T-helper 1 cell (primary cell): ENCODE data around the gene ZNF575.

Experiments
- DNase-seq, 5 donors: peaks; one replicate each; pipeline ENCODE4 v3.0.0-alpha.2; 2012 to 2020
- total RNA-seq, 4 donors: gene quantifications; one replicate each; lab custom pipeline; 2026; lab: John Stamatoyannopoulos, UW

ZNF575 gene
- total RNA-seq: 0.54 to 1.5 (median 1.0) reads per million in 4 donors

DNA sequence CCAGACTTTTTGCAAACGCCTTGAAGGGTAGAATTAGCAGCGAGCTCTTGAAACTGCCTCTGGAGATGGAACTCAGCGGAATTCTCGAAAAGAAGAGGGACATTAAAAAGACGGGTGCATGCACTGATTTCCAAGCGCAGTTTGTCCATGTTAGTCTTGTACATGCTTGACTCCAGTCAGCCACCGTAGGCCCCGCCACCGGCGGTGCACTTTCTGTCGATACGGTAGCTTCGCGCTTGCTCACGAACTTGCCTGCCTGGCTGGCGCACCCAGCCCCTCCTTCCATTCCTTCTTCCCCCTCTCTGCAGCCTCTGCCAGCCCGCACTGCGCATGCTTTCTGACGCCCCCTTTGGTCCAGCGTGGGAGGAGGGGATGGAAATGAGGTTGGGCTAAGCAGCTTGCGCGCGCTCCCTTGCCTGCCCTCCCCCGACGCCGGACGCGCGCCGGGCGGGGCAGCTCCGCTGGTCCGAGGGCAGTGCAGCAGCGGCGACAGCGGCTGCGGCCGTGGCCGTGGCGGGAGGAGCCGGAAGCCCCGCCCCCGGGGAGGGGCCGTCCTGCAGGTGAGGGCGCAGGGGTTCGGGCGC lies at the start of gene ZNF575:
TSS of gene ZNF575 (plus strand) at position 227 of the 584 bp plus-strand sequence. CDS start 1,235 bp downstream, outside the sequence.
- DNase-seq: peak; percentile 57 to 92 (median 75)

DNA sequence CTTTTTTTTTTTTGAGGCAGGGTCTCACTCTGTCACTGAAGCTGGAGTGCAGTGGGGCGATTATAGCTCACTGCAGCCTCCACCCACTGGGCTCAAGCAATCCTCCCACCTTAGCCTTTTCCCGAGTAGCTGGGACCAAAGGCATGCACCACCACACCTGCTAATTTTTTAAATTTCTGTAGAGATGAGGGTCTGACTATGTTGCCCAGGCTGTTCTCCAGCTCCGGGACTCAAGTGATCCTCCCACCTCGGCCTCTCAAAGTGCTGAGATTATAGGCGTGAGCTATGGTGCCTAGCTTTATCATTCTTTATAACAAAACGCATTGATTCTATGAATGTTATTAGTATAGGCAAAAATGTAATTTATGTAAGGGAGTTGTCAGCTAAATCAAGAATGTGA lies 49.7 kb upstream of the ZNF575 start:
- DNase-seq: no peak

GRCh38 chr19:43485951-43486350 lies 47.0 kb upstream of the ZNF575 start:
- DNase-seq: no peak

GRCh38 chr19:43486412-43486811 lies 46.6 kb upstream of the ZNF575 start:
- no peak for DNase-seq

DNA sequence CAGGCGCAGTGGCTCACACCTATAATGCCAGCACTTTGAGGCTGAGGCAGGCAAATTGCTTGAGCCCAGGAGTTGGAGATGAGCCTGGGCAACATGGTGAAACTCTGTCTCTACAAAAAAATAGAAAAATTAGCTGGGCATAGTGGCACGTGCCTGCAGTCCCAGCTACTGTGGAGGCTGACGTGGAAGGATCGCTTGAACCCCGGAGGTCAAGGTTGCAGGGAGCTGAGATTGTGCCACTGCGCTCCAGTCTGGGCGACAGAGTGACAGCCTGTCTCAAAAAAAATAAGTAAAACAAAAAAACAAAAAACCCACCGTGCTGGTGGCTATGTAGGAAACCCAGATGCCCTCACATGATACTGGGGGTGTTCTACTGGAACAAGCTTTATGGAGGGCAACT lies 44.8 kb upstream of the ZNF575 start:
- DNase-seq: no peak

DNA sequence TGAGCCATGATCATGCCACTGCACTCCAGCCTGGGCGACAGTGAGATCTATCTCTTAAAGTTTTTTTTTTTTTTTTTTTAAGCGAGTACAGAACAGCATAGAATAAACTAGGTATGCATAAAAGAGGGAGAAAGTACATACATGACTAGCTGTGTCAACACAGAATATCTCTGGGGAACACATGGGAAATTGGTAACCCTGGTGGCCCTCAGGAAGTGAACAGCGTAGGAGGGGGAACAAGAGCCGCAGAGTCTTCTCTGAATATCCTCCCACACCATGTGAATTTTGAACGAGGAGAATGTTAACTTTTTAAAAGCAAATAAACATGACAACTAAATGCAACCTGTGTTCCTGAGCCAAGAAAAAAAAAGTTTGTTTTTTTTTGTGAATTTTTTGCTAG lies 43.7 kb upstream of the ZNF575 start:
- DNase-seq: no peak

DNA sequence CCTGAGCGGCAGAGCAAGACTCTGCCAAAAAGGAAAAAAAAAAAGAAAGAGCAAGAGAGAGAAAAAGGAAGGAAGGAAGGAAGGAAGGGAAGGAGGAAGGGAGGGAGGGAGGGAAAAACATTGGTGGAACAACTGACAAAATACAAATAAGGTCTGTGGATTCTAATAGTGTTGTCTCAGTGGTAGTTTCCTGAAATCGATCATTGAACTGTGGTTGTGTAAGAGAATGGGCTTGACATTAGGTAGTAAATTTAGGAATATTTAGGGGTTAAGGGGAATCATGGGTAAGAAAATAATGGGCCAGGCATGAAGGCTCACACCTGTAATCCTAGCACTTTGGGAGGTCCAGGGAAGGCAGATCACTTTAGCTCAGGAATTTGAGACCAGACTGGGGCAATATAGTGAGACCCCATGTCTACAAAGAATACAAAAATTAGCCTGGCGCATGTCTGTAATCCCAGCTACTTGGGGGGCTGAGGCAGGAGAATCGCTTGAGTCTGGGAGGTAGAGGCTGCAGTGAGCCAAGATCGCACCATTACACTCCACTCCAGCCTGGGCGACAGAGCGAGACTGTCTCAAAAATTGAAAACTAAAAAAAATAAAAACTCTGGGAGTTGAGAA lies 42.9 kb upstream of the ZNF575 start:
- DNase-seq: no peak

- no peak for DNase-seq
Measured at GRCh38 chr19:43490759-43491158, 42.2 kb upstream of the ZNF575 start.

- DNase-seq: no peak
Measured at GRCh38 chr19:43495082-43495481, 37.9 kb upstream of the ZNF575 start.

- DNase-seq: no peak
Measured at GRCh38 chr19:43496960-43497359, 36.0 kb upstream of the ZNF575 start.

DNA sequence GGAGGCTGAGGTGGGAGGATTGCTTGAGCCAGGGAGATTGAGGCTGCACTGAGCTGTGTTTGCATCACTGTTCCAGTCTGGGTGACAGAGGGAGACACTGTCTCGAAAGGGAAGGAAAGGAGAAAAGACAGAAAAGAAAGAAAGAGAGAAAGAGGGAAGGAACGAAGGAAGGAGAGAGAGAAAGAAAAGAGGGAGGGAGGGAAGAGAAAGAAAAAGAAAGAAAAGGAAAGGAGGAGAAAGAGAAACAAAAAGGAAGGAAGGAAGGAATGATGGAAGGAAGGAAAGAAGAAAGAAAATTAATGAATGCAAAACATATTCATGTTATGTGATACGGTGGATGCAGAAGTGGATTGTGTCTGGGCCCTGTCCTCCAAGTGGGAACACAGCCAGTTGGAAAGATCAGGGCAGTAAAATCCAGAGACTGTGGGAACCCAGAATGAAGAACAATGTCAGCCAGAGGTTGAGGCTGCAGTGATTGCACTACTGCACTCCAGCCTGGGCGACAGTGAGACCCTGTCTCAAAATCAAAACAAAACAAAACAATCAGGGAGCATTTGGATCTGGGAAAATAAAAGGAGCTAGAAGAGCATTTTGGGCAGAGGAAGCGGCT lies 34.6 kb upstream of the ZNF575 start:
- DNase-seq: no peak

DNA sequence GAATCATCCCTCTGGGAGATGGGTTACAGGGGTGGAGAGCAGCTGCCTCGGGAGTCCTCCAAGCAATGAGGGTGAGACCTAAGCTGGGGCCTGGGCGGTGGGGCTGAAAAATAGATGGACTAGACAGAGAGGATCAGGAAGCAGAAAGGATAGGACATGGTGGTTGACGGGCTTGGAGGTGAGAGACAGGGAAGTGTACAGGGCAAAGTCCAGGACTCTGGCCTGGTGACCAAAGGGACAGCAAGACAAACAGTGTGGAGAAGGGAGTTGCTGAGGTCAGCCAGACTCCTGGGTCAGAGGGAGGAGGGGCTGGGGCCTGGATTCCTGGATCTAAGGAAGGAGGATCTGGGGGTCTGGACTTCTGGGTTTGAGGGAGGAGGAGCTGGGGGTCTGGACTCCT lies 33.9 kb upstream of the ZNF575 start:
- no peak for DNase-seq

GRCh38 chr19:43501661-43502418 lies 31.1 kb upstream of the ZNF575 start:
- no peak for DNase-seq

DNA sequence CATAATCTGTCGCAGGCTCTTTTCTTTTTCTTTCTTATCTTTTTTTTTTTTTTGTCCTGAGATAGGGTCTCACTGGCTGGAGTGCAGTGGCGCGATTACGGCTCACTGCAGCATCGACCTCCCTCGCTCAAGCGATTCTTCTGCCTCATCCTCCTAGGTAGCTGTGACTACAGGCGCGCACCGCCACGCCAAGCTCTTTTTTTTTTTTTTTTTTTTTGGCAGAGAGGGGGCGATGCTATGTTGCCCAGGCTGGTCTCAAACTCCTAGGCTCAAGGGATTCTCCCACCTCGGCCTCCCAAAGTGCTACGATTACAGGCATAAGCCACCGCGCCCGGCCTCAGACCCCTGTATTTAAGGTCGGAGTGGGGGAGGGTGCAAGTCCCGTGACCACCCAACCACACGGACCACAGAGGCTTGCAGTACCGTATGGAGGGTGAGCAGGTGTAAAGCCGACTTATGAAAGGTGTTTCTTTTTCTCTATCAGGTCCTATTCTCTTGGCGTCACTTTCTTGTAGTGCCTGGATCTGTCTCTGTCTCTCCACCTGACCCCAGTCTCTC lies 30.5 kb upstream of the ZNF575 start:
- no peak for DNase-seq

- DNase-seq: peak; percentile 96 to 100 (median 99)
Measured at GRCh38 chr19:43503501-43504425, 29.2 kb upstream of the ZNF575 start.

- peak; percentile 28 to 56 (median 31) for DNase-seq
Measured at GRCh38 chr19:43504426-43505185, 28.4 kb upstream of the ZNF575 start, which contains the start of gene PHLDB3. Gene PHLDB3 (minus strand): TSS chr19:43504746. CDS start chr19:43504118, 628 bp downstream.

DNA sequence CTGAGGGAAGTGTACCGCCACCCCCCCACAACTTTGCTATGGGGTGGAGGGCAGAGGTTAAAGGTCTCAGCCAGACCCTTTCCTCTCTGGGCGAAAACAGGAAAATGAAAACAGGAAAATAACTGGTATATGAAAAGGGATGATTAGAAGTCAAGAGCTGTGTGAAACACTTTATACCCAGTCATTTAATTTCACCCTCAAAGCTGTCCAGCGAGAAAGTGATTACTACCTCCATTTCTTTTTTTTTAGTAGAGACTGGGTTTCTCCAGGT lies 27.9 kb upstream of the ZNF575 start:
- DNase-seq: no peak

DNA sequence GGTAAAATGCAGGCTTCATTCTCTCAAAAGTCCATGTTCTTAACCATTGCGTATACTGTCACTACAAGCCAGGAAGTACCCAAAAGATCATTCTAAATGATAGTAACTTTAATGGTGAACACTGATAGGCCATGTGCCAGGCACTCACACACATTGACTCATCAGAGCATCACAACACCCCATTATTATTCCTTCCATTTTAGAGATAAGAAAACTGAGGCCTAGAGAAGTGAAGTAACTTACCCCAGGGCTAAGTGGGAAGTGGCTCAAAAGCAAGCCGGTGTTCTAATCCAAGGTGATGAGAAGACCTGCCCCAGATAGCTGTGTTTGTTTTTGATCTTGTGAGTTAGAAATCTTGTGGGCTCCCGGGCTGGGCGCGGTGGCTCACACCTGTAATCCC lies 27.0 kb upstream of the ZNF575 start:
- no peak for DNase-seq

GRCh38 chr19:43506629-43507028 lies 26.4 kb upstream of the ZNF575 start:
- no peak for DNase-seq

GRCh38 chr19:43507880-43508279 lies 25.1 kb upstream of the ZNF575 start:
- no peak for DNase-seq

GRCh38 chr19:43510713-43511112 lies 22.3 kb upstream of the ZNF575 start:
- DNase-seq: no peak
